K562 (cell line): ENCODE measurements around the gene TLR8. TPM values are rescaled to one million over a fixed set of nuclear protein-coding genes. Genes with fewer than 3 reads are reported as not detected.
A peak's percentile ranks its signal among the peaks of the same experiment; 100 is the strongest.

ENCODE experiments used
- ATAC-seq: fragments of 200-7000 bp; cut with Tn5 transposase; 3 replicates; pipeline ENCODE4 v1.9.1; 2020; ENCODE audit warnings: moderate library complexity
- BruUV-seq: library from RNA; stranded (reverse); fragments of 400-500 nt; replicated peaks from 2 replicates; lab custom pipeline; 2021; lab: Mats Ljungman, UMichigan
- CTCF ChIA-PET: fragments of 300-600 bp; formaldehyde crosslinking; extraction: SDS; loops from one replicate; lab custom pipeline; 2021; ENCODE audit warnings: low intra/inter-chr PET ratio; lab: Yijun Ruan, JAX
- POLR2A ChIA-PET: fragments of 300-600, 350-650 bp; sonication (Branson Sonifier 250); formaldehyde crosslinking; extraction: SDS; loops from one replicate; lab custom pipeline; 2021; ENCODE audit warnings: antibody characterized with exemption, inconsistent platforms; lab: Yijun Ruan, JAX
- DNase-seq, 4 experiments: peaks; one replicate each; pipeline versions ENCODE4 v3.0.0 to v3.0.0-alpha.2; 2011 to 2018; ENCODE audit warnings: low spot score in 3 of 4, mixed read lengths in 3 of 4; ENCODE audit errors: extremely low read depth in 1 of 4
- FAIRE-seq: peaks from 2 replicates; lab custom pipeline; 2011; peaks lifted over from hg19 to GRCh38; lab: Jason Lieb, UNC
- H2AFZ ChIP-seq: 2 replicates; pipeline ENCODE4 v1.6.0; 2011; ENCODE audit warnings: low read depth, low read length, control low read depth, inconsistent platforms
- H3K27ac ChIP-seq: fragments of 200-600 bp; 3 replicates; pipeline ENCODE4 v1.8.0; 2011; ENCODE audit warnings: low read depth, mild to moderate bottlenecking, control low read depth, inconsistent platforms, low read length, moderate library complexity, mixed read lengths; ENCODE audit errors: extremely low read depth
- H3K27me3 ChIP-seq, 2 experiments: fragments of 300-600 bp in 1 of 2; 2 replicates in 1 of 2; 3 replicates in 1 of 2; pipeline versions ENCODE4 v1.6.0 to v1.8.0; 2011; ENCODE audit warnings: inconsistent platforms in 2 of 2, low read length in 2 of 2, mild to moderate bottlenecking in 1 of 2, mixed read lengths in 1 of 2, moderate library complexity in 1 of 2; ENCODE audit not compliant: control insufficient read depth in 2 of 2, insufficient read depth in 2 of 2
- H3K36me3 ChIP-seq: fragments of 300-600 bp; 3 replicates; pipeline ENCODE4 v1.8.0; 2011; ENCODE audit warnings: mild to moderate bottlenecking, low read length, inconsistent platforms; ENCODE audit not compliant: control insufficient read depth, insufficient read depth
- H3K4me1 ChIP-seq, 2 experiments: fragments of 200-600 bp in 1 of 2; replicated peaks in 1 of 2; 2 replicates in 1 of 2; 3 replicates in 1 of 2; pipeline versions ENCODE4 v1.5.1 to v1.8.0; 2011; ENCODE audit warnings: inconsistent platforms in 2 of 2, low read length in 2 of 2, mild to moderate bottlenecking in 1 of 2, mixed read lengths in 1 of 2, moderate library complexity in 1 of 2; ENCODE audit not compliant: control insufficient read depth in 2 of 2, insufficient read depth in 2 of 2
- H3K4me2 ChIP-seq: 2 replicates; pipeline ENCODE4 v1.6.1; 2011; ENCODE audit warnings: low read length, control low read depth, inconsistent platforms, mixed read lengths; ENCODE audit not compliant: insufficient read depth
- H3K4me3 ChIP-seq: fragments of 200-600 bp; sonication (generic), shearing (Covaris generic); 2 replicates; pipeline ENCODE4 v1.5.1; 2016; ENCODE audit warnings: control low read depth, inconsistent platforms
- H3K79me2 ChIP-seq: fragments of 200-600 bp; 3 replicates; pipeline ENCODE4 v1.8.0; 2011; ENCODE audit warnings: low read length, inconsistent platforms; ENCODE audit not compliant: control insufficient read depth, insufficient read depth
- H3K9ac ChIP-seq, 2 experiments: 2 replicates each; pipeline versions ENCODE4 v1.6.0 to v1.6.1; 2011; ENCODE audit warnings: low read depth in 2 of 2, low read length in 2 of 2, control low read depth in 1 of 2, inconsistent platforms in 1 of 2, mild to moderate bottlenecking in 1 of 2, mixed read lengths in 1 of 2; ENCODE audit not compliant: insufficient read depth in 1 of 2
- H3K9me1 ChIP-seq: one replicate; pipeline ENCODE4 v1.6.0; 2011; ENCODE audit warnings: inconsistent platforms, mild to moderate bottlenecking, low read length, moderate library complexity; ENCODE audit not compliant: control insufficient read depth, insufficient read depth
- H3K9me3 ChIP-seq: replicated peaks from 2 replicates; pipeline ENCODE4 v1.5.1; 2011; ENCODE audit warnings: low read depth, low read length, inconsistent platforms; ENCODE audit not compliant: control insufficient read depth, insufficient read depth
- H4K20me1 ChIP-seq: replicated peaks from 2 replicates; pipeline ENCODE4 v1.6.1; 2011; ENCODE audit warnings: low read length, inconsistent platforms, mixed read lengths; ENCODE audit not compliant: control insufficient read depth, insufficient read depth
- ARHGAP35 ChIP-seq: fragments of 450-650 bp; IDR thresholded peaks from 2 replicates; pipeline ENCODE4 v1.6.1; 2018; ENCODE audit not compliant: partially characterized antibody
- BRD9 ChIP-seq: fragments of 450-650 bp; IDR thresholded peaks from 2 replicates; pipeline ENCODE4 v1.6.1; 2018; ENCODE audit warnings: low read depth; ENCODE audit not compliant: partially characterized antibody
- FOXJ3 ChIP-seq: sonication (generic); formaldehyde crosslinking; IDR thresholded peaks from 2 replicates; pipeline ENCODE4 v1.4.0; 2020; ENCODE audit warnings: mild to moderate bottlenecking, missing genetic modification reagents
- RBM15 ChIP-seq: fragments of 200-400 bp; formaldehyde crosslinking; IDR thresholded peaks from 2 replicates; pipeline ENCODE4 v1.6.1; 2018; ENCODE audit warnings: mild to moderate bottlenecking, low read length, moderate library complexity; ENCODE audit not compliant: insufficient read depth
- THRB ChIP-seq: fragments of 450-650 bp; formaldehyde crosslinking; conservative IDR thresholded peaks from 2 replicates; pipeline ENCODE4 v1.4.0; 2022; ENCODE audit warnings: mild to moderate bottlenecking, missing genetic modification characterization
- ZBTB17 ChIP-seq: fragments of 450-650 bp; formaldehyde crosslinking; IDR thresholded peaks from 2 replicates; pipeline ENCODE4 v1.4.0; 2020; ENCODE audit warnings: mild to moderate bottlenecking
- ZC3H11A ChIP-seq: IDR thresholded peaks from 2 replicates; pipeline ENCODE4 v1.6.1; 2012; ENCODE audit warnings: low read depth, low read length, improper control_type of control experiment
- ZMIZ1 ChIP-seq, 2 experiments: fragments of 150-350 bp in 1 of 2; IDR thresholded peaks; 2 replicates each; pipeline ENCODE4 v1.6.1; 2012 to 2016; ENCODE audit warnings: low read depth in 2 of 2, low read length in 2 of 2, mild to moderate bottlenecking in 1 of 2, moderate library complexity in 1 of 2
- WGBS: fragments of 100-300 bp; shearing (Covaris generic); methylation state at CpG from one replicate; pipeline ENCODE4 v1.1.6; 2016; ENCODE audit warnings: low coverage, mixed read lengths; ENCODE audit not compliant: insufficient coverage; ENCODE audit errors: missing lambda C conversion rate; 5-methylcytosine and 5-hydroxymethylcytosine counted together
- in situ Hi-C: fragments of 300-500 bp; cut with MboI; formaldehyde crosslinking; loops from 4 replicates; pipeline ENCODE4 v1.15.0; 2018; ENCODE audit warnings: inconsistent platforms, mixed read lengths
- intact Hi-C: fragments of 100-400 bp; cut with micrococcal nuclease; formaldehyde crosslinking; loops from 2 replicates; pipeline ENCODE4 v1.14.2; 2022
- polyA plus RNA-seq, 8 experiments: library from polyadenylated mRNA; depleted of rRNA in 4 of 8; stranded (reverse) in 5 of 8; unstranded in 3 of 8; fragments of >200 nt; fragmentation: Nextera tagmentation in 2 of 8; fragmentation: Illumina TruSeq in 1 of 8; extraction: Ambion mirVana in 2 of 8; extraction: Trizol in 1 of 8; gene quantifications; 2 replicates each; pipeline versions ENCODE4 v1.2.1 to v1.2.3, GENCODE V29; 2011 to 2014; ENCODE audit warnings: inconsistent platforms in 1 of 8, missing spikeins in 1 of 8
- total RNA-seq, 7 experiments: library from RNA; depleted of rRNA in 6 of 7; stranded (reverse); fragments of >200 nt in 6 of 7; fragmentation: Illumina TruSeq in 2 of 7; extraction: Trizol in 2 of 7; gene quantifications; 2 replicates each; pipeline versions ENCODE4 v1.2.1 to v1.2.3, GENCODE V29; 2011 to 2021; ENCODE audit warnings: low replicate concordance in 1 of 7

Gene TLR8
- total and polyA plus RNA-seq, 9 of the 15 experiments (the other 6 are each of a cell fraction or from before 2014, with no cell fraction given): not detected

- no peak for DNase-seq
- H3K27me3 ChIP-seq: no peaks in the 10 kb centered on the region
- H3K36me3 ChIP-seq: no peaks in the 10 kb centered on the region
- no peak for TF ChIP-seq THRB (CRISPR knock-in tag)
- TF ChIP-seq ARHGAP35: no peak
- TF ChIP-seq, all 486 proteins: peak for 0
- ChIA-PET CTCF (no interaction called here), POLR2A (interaction anchor here (0.7 to 1.2 kb wide), 4 partner anchors 27 to 506 kb away, joined by 3 to 4 read pairs (median 3); no protein-coding TSS in a partner anchor)
- no peak overlapping the region for H3K4me3 ChIP-seq
- FAIRE-seq: no peak
- no peaks in the 10 kb centered on the region for H3K9me3 ChIP-seq
- intact Hi-C loops (no loop called here), in situ Hi-C loops (no loop called here)
- H3K4me2 ChIP-seq: no peak overlapping the region
- H3K79me2 ChIP-seq: no peaks in the 10 kb centered on the region
- H2AFZ ChIP-seq: no peak overlapping the region
- WGBS: 73% methylated on average over 10 of the region's 10 CpGs
- H3K9me1 ChIP-seq: no peaks in the 10 kb centered on the region
- ATAC-seq: no peak
- H4K20me1 ChIP-seq: no peaks in the 10 kb centered on the region
- H3K27ac ChIP-seq: no peak overlapping the region
- H3K9ac ChIP-seq: no peak overlapping the region
- peaks cover 0 to 5% of the 10 kb centered on the region in 2 experiments; a peak in 1 of 5 replicates for H3K4me1 ChIP-seq
- no TSS peak for BruUV-seq
These were observed 15.6 kb downstream of the TLR8 start for GRCh38 chrX:12921886-12922598.

- Histone ChIP-seq H3K4me3 (no peak overlapping the region), H3K9me1 (no peaks in the 10 kb centered on the region), H3K27me3 (no peaks in the 10 kb centered on the region), H3K9me3 (no peaks in the 10 kb centered on the region), H3K4me2 (no peak overlapping the region), H3K79me2 (no peaks in the 10 kb centered on the region), H2AFZ (no peak overlapping the region), H3K9ac (no peak overlapping the region), H3K27ac (no peak overlapping the region), H3K36me3 (no peaks in the 10 kb centered on the region), H4K20me1 (no peaks in the 10 kb centered on the region), H3K4me1 (peaks cover 0 to 5% of the 10 kb centered on the region in 2 experiments; a peak in 1 of 5 replicates)
- in situ Hi-C loops (no loop called here), intact Hi-C loops (no loop called here)
- CTCF ChIA-PET: no interaction called here
- DNase-seq (no peak), ATAC-seq (no peak), FAIRE-seq (no peak)
- no TSS peak for BruUV-seq
- POLR2A ChIA-PET: interaction anchor here (0.8 to 1.2 kb wide), 2 partner anchors 27 to 506 kb away, joined by 3 to 4 read pairs; no protein-coding TSS in a partner anchor
- no peak for TF ChIP-seq BRD9
- no peak for TF ChIP-seq FOXJ3
- TF ChIP-seq ZBTB17: peak; percentile 92
- no peak for TF ChIP-seq RBM15
- no peak for TF ChIP-seq ZC3H11A
- TF ChIP-seq ZMIZ1 (IDR thresholded peaks at IDR 0.05; ENCODE audit: low read depth in 2 of 2, low read length in 2 of 2): peak in 1 of 2 experiments; percentile 65; a peak in 1 of 4 replicates
These were observed 16.1 kb downstream of the TLR8 start for GRCh38 chrX:12922599-12922919.
